GM19193 (cell line): ENCODE data around the gene IFITM5.

Experiments used
- POLR2A ChIP-seq: IDR thresholded peaks from 4 replicates; pipeline ENCODE4 v1.6.1; 2011; ENCODE audit not compliant: insufficient read depth, insufficient read length; ENCODE audit errors: extremely low read depth

The IFITM5 gene

GRCh38 chr11:313787-314553, 14.6 kb upstream of the IFITM5 start, which contains the start of gene IFITM1:
Gene IFITM1, plus strand, starts transcription at chr11:314040. Its CDS starts 131 bp downstream, at chr11:314171.
- peak; percentile 97 for TF ChIP-seq POLR2A

- TF ChIP-seq POLR2A = peak; percentile 29
Observed at GRCh38 chr11:313304-313786, 14.0 kb upstream of the IFITM5 start.

GRCh38 chr11:312092-312816, 12.9 kb upstream of the IFITM5 start:
- peak; percentile 44 for TF ChIP-seq POLR2A

GRCh38 chr11:307766-308708, 8.7 kb upstream of the IFITM5 start, which contains the start of gene IFITM2:
Gene IFITM2, plus strand, starts transcription at chr11:307816. Its CDS starts 377 bp downstream, at chr11:308193.
- peak; percentile 42 for TF ChIP-seq POLR2A

- TF ChIP-seq POLR2A = no peak
Observed at GRCh38 chr11:306645-307371, 7.5 kb upstream of the IFITM5 start.

- no peak for TF ChIP-seq POLR2A
Observed at GRCh38 chr11:305844-306211, 6.5 kb upstream of the IFITM5 start.

GRCh38 chr11:304915-305843, 5.9 kb upstream of the IFITM5 start:
- TF ChIP-seq POLR2A = no peak

GRCh38 chr11:304061-304506, 4.8 kb upstream of the IFITM5 start:
- no peak for TF ChIP-seq POLR2A

- no peak for TF ChIP-seq POLR2A
Observed at GRCh38 chr11:303363-303762, 4.0 kb upstream of the IFITM5 start.

GRCh38 chr11:299951-300735, 817 bp upstream of the IFITM5 start:
- TF ChIP-seq POLR2A = no peak

GRCh38 chr11:298406-299065, 790 bp downstream of the IFITM5 start:
- no peak for TF ChIP-seq POLR2A
